ENCODE measurements around the gene KISS1.
"Not testable (repeated sequence)": the region's sequence is repeated elsewhere in the genome, so short reads cannot be mapped to it uniquely, and the experiment has no call there.

Gene KISS1

DNA sequence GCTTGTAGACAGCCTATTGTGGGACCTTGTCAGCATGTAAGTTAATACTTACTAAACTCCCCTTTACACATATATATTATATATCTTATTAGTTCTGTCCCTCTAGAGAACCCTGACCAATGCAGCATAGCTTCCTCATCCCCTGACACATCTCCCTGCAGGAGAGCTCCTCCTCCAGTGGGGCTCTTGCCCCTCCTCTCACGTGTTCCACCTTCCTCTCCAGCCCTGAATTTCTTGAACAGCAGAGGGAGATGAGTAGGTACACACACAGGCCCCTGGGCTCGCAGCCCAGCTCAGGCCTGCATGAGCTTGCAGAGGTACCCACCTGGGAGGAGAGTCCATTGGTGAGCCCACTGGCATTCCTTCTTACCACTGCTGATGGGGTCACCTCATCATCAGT, 44.8 kb upstream of the KISS1 start:
- TF ChIP-seq EZH2phosphoT487 (IDR thresholded peaks at IDR 0.05; ENCODE audit: low read length) (no peak), EZH2 (optimal IDR thresholded peaks at IDR 0.05; ENCODE audit: low read depth, low read length) (no peak)
- TF ChIP-seq, protein P1, sequence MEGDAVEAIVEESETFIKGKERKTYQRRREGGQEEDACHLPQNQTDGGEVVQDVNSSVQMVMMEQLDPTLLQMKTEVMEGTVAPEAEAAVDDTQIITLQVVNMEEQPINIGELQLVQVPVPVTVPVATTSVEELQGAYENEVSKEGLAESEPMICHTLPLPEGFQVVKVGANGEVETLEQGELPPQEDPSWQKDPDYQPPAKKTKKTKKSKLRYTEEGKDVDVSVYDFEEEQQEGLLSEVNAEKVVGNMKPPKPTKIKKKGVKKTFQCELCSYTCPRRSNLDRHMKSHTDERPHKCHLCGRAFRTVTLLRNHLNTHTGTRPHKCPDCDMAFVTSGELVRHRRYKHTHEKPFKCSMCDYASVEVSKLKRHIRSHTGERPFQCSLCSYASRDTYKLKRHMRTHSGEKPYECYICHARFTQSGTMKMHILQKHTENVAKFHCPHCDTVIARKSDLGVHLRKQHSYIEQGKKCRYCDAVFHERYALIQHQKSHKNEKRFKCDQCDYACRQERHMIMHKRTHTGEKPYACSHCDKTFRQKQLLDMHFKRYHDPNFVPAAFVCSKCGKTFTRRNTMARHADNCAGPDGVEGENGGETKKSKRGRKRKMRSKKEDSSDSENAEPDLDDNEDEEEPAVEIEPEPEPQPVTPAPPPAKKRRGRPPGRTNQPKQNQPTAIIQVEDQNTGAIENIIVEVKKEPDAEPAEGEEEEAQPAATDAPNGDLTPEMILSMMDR (IDR thresholded peaks at IDR 0.05; ENCODE audit: low read length) = no peak
- Histone ChIP-seq H4K20me1 (ENCODE audit: insufficient read depth, low read length) (no peaks in the 10 kb centered on the region), H2AFZ (ENCODE audit: low read length) (no peak overlapping the region), H3K9me2 (replicated peaks; ENCODE audit: insufficient read depth, low read length) (no peaks in the 10 kb centered on the region), H3K36me3 (replicated peaks; ENCODE audit: insufficient read depth, low read length) (no peaks in the 10 kb centered on the region), H3K9me3 (replicated peaks; ENCODE audit: insufficient read depth, low read length) (no peaks in the 10 kb centered on the region), H3K27ac (ENCODE audit: low read length) (no peak overlapping the region), H3F3A (ENCODE audit: insufficient read depth, low read length) (no peaks in the 10 kb centered on the region), H3K4me3 (ENCODE audit: low read length) (no peak overlapping the region), H3K79me2 (ENCODE audit: low read length) (no peaks in the 10 kb centered on the region), H3K27me3 (replicated peaks; ENCODE audit: insufficient read depth, low read length) (no peaks in the 10 kb centered on the region), H3K9ac (ENCODE audit: low read length) (no peak overlapping the region), H3K4me1 (ENCODE audit: low read length) (no peaks in the 10 kb centered on the region), H3K4me2 (ENCODE audit: low read depth, low read length) (no peak overlapping the region)
- DNase-seq = no peak

DNA sequence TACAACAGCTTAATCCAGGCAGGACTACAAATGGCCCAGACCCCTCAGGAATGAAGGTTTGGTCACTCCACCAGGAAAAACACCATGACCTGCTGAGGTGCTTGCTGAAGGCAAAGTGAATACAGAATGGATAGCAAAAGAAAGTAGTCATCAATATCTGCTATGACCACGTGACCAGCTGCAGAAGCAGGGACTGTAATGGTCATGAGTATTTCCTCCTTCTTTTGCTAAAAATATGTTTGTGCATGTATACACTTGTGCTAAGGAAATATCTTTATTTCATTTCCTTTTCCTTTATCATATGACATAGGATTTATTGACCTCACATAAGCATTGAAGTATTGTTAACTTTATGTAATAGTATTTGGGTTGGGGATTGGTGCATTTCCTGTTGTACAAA, 43.9 kb upstream of the KISS1 start:
- Histone ChIP-seq H3K9me2 (replicated peaks; ENCODE audit: insufficient read depth, low read length) (no peaks in the 10 kb centered on the region), H3F3A (ENCODE audit: insufficient read depth, low read length) (no peaks in the 10 kb centered on the region), H3K27me3 (replicated peaks; ENCODE audit: insufficient read depth, low read length) (no peaks in the 10 kb centered on the region), H2AFZ (ENCODE audit: low read length) (no peak overlapping the region), H3K36me3 (replicated peaks; ENCODE audit: insufficient read depth, low read length) (no peaks in the 10 kb centered on the region), H3K4me2 (ENCODE audit: low read depth, low read length) (no peak overlapping the region), H3K4me1 (ENCODE audit: low read length) (no peaks in the 10 kb centered on the region), H3K9ac (ENCODE audit: low read length) (no peak overlapping the region), H3K79me2 (ENCODE audit: low read length) (no peaks in the 10 kb centered on the region), H3K27ac (ENCODE audit: low read length) (no peak overlapping the region), H3K4me3 (ENCODE audit: low read length) (no peak overlapping the region), H3K9me3 (replicated peaks; ENCODE audit: insufficient read depth, low read length) (no peaks in the 10 kb centered on the region), H4K20me1 (ENCODE audit: insufficient read depth, low read length) (no peaks in the 10 kb centered on the region)
- no peak for DNase-seq
- TF ChIP-seq EZH2 (optimal IDR thresholded peaks at IDR 0.05; ENCODE audit: low read depth, low read length) (no peak), EZH2phosphoT487 (IDR thresholded peaks at IDR 0.05; ENCODE audit: low read length) (no peak)
- TF ChIP-seq, protein P1 (IDR thresholded peaks at IDR 0.05; ENCODE audit: low read length) = no peak

DNA sequence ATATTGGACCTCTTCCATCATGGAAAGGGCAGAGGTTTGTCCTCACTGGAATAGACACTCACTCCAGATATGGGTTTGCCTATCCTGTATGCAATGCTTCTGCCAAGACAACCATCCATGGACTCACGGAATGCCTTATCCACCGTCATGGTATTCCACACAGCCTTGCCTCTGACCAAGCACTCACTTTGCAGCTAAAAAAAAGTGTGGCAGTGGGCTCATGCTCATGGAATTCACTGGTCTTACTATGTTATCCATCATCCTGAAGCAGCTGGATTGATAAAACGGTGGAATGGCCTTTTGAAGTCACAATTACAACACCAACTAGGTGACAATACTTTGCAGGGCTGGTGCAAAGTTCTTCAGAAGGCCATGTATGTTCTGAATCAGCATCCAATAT, 43.1 kb upstream of the KISS1 start:
- not testable (repeated sequence) for H2AFZ ChIP-seq (ENCODE audit: low read length); DNase-seq; H3K27ac ChIP-seq (ENCODE audit: low read length); H3K4me1 ChIP-seq (ENCODE audit: low read length); H3K36me3 ChIP-seq (replicated peaks; ENCODE audit: insufficient read depth, low read length); H3K4me2 ChIP-seq (ENCODE audit: low read depth, low read length); H3K27me3 ChIP-seq (replicated peaks; ENCODE audit: insufficient read depth, low read length); H3K79me2 ChIP-seq (ENCODE audit: low read length); H4K20me1 ChIP-seq (ENCODE audit: insufficient read depth, low read length); H3K4me3 ChIP-seq (ENCODE audit: low read length); H3K9me3 ChIP-seq (replicated peaks; ENCODE audit: insufficient read depth, low read length); H3F3A ChIP-seq (ENCODE audit: insufficient read depth, low read length); H3K9ac ChIP-seq (ENCODE audit: low read length); H3K9me2 ChIP-seq (replicated peaks; ENCODE audit: insufficient read depth, low read length)

DNA sequence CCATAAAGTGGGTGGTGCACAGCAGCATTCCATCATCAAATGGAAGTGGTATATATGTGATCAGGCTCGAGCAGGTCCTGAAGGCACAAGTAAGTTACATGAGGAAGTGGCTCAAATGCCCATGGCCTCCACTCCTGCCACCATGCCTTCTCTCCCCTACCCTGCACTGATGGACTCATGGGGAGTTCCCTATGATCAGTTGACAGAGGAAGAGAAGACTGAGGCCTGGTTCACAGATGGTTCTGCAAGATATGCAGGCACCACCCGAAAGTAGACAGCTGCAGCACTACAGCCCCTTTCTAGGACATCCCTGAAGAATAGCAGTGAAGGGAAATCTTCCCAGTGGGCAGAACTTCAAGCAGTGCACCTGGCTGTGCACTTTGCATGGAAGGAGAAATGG, 42.2 kb upstream of the KISS1 start:
- not testable (repeated sequence) for DNase-seq; H3K9ac ChIP-seq (ENCODE audit: low read length); H3K4me1 ChIP-seq (ENCODE audit: low read length); H4K20me1 ChIP-seq (ENCODE audit: insufficient read depth, low read length); H3K4me3 ChIP-seq (ENCODE audit: low read length); H3K36me3 ChIP-seq (replicated peaks; ENCODE audit: insufficient read depth, low read length); H3K27me3 ChIP-seq (replicated peaks; ENCODE audit: insufficient read depth, low read length); H3K9me2 ChIP-seq (replicated peaks; ENCODE audit: insufficient read depth, low read length); H3K27ac ChIP-seq (ENCODE audit: low read length); H3F3A ChIP-seq (ENCODE audit: insufficient read depth, low read length); H3K9me3 ChIP-seq (replicated peaks; ENCODE audit: insufficient read depth, low read length); H2AFZ ChIP-seq (ENCODE audit: low read length); H3K4me2 ChIP-seq (ENCODE audit: low read depth, low read length); H3K79me2 ChIP-seq (ENCODE audit: low read length)

DNA sequence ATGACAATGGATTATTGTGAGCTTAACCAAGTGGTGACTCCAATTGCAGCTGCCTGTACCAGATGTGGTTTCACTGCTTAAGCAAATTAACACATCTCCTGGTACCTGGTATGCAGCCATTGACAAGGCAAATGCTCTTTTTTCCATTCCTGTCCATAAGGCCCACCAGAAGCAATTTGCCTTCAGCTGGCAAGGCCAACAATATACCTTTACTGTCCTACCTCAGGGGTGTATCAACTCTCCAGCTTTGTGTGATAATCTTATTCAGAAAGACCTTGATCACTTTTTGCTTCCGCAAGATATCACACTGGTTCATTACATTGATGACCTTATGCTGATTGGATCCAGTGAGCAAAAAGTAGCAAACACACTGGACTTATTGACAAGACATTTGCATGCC, 41.2 kb upstream of the KISS1 start:
- H3K9me2 ChIP-seq (replicated peaks; ENCODE audit: insufficient read depth, low read length); H3K4me3 ChIP-seq (ENCODE audit: low read length); H3K36me3 ChIP-seq (replicated peaks; ENCODE audit: insufficient read depth, low read length); DNase-seq; H3F3A ChIP-seq (ENCODE audit: insufficient read depth, low read length); H3K9me3 ChIP-seq (replicated peaks; ENCODE audit: insufficient read depth, low read length); H3K79me2 ChIP-seq (ENCODE audit: low read length); H4K20me1 ChIP-seq (ENCODE audit: insufficient read depth, low read length); H3K27ac ChIP-seq (ENCODE audit: low read length); H3K27me3 ChIP-seq (replicated peaks; ENCODE audit: insufficient read depth, low read length); H2AFZ ChIP-seq (ENCODE audit: low read length); H3K9ac ChIP-seq (ENCODE audit: low read length); H3K4me2 ChIP-seq (ENCODE audit: low read depth, low read length); H3K4me1 ChIP-seq (ENCODE audit: low read length): not testable (repeated sequence)

Measured in MM.1S (cell line).